ENCODE results near the gene TAMALIN. TPM values are rescaled to one million over a fixed set of nuclear protein-coding genes. Genes with fewer than 3 reads are reported as not detected.

The TAMALIN gene
- total RNA-seq, 1 experiment from 2014 or later = not detected

- Mint-ChIP-seq H3K27ac (ENCODE audit: unreplicated experiment) (no peak overlapping the region), H3K4me1 (ENCODE audit: low read depth, unreplicated experiment) (no peaks in the 10 kb centered on the region), H3K9me3 (ENCODE audit: low read depth, unreplicated experiment) (no peaks in the 10 kb centered on the region), H3K4me3 (ENCODE audit: low read depth, unreplicated experiment) (peak overlapping the region; percentile 74), H3K27me3 (ENCODE audit: unreplicated experiment) (no peaks in the 10 kb centered on the region), H3K36me3 (ENCODE audit: insufficient read depth, unreplicated experiment) (peaks cover 29% of the 10 kb centered on the region)
- TF ChIP-seq CTCF (IDR thresholded peaks at IDR 0.05; ENCODE audit: unreplicated experiment) = no peak
- no peak for DNase-seq
- TSS peak; percentile 76 for BruUV-seq (replicated peaks)
- intact Hi-C loops (cut with micrococcal nuclease; ENCODE audit: unreplicated experiment) = no loop called here
- CTCF ChIA-PET = interaction anchor here (1.0 kb wide), 1 partner anchor 13 kb away, joined by 3 read pairs; the partner anchor contains the start of gene NR4A1
These were observed 31.7 kb downstream of the TAMALIN start for GRCh38 chr12:52038447-52038846.

GRCh38 chr12:52041035-52041434 lies 34.3 kb downstream of the TAMALIN start:
- H3K4me1 Mint-ChIP-seq (ENCODE audit: low read depth, unreplicated experiment) = no peaks in the 10 kb centered on the region
- H3K4me3 Mint-ChIP-seq (ENCODE audit: low read depth, unreplicated experiment) = no peak overlapping the region
- BruUV-seq (replicated peaks) = no TSS peak
- no peak for DNase-seq
- TF ChIP-seq CTCF (IDR thresholded peaks at IDR 0.05; ENCODE audit: unreplicated experiment) = no peak
- no peak overlapping the region for H3K27ac Mint-ChIP-seq (ENCODE audit: unreplicated experiment)
- no peaks in the 10 kb centered on the region for H3K27me3 Mint-ChIP-seq (ENCODE audit: unreplicated experiment)
- intact Hi-C loops (cut with micrococcal nuclease; ENCODE audit: unreplicated experiment) = no loop called here
- CTCF ChIA-PET = no interaction called here
- H3K36me3 Mint-ChIP-seq (ENCODE audit: insufficient read depth, unreplicated experiment) = peaks cover 38% of the 10 kb centered on the region
- no peaks in the 10 kb centered on the region for H3K9me3 Mint-ChIP-seq (ENCODE audit: low read depth, unreplicated experiment)

- no peaks in the 10 kb centered on the region for H3K9me3 Mint-ChIP-seq (ENCODE audit: low read depth, unreplicated experiment)
- peaks cover 38% of the 10 kb centered on the region for H3K36me3 Mint-ChIP-seq (ENCODE audit: insufficient read depth, unreplicated experiment)
- BruUV-seq (replicated peaks) = no TSS peak
- H3K27me3 Mint-ChIP-seq (ENCODE audit: unreplicated experiment) = no peaks in the 10 kb centered on the region
- CTCF ChIA-PET = no interaction called here
- no peak for DNase-seq
- TF ChIP-seq CTCF (IDR thresholded peaks at IDR 0.05; ENCODE audit: unreplicated experiment) = no peak
- no peak overlapping the region for H3K4me3 Mint-ChIP-seq (ENCODE audit: low read depth, unreplicated experiment)
- no peaks in the 10 kb centered on the region for H3K4me1 Mint-ChIP-seq (ENCODE audit: low read depth, unreplicated experiment)
- no peak overlapping the region for H3K27ac Mint-ChIP-seq (ENCODE audit: unreplicated experiment)
- intact Hi-C loops (cut with micrococcal nuclease; ENCODE audit: unreplicated experiment) = no loop called here
These were observed 35.0 kb downstream of the TAMALIN start for GRCh38 chr12:52041695-52042123.

GRCh38 chr12:52042706-52043385 lies 36.1 kb downstream of the TAMALIN start:
- BruUV-seq (replicated peaks) = no TSS peak
- no peak overlapping the region for H3K27ac Mint-ChIP-seq (ENCODE audit: unreplicated experiment)
- H3K4me1 Mint-ChIP-seq (ENCODE audit: low read depth, unreplicated experiment) = no peaks in the 10 kb centered on the region
- H3K36me3 Mint-ChIP-seq (ENCODE audit: insufficient read depth, unreplicated experiment) = peaks cover 29% of the 10 kb centered on the region
- intact Hi-C loops (cut with micrococcal nuclease; ENCODE audit: unreplicated experiment) = no loop called here
- no peak for TF ChIP-seq CTCF (IDR thresholded peaks at IDR 0.05; ENCODE audit: unreplicated experiment)
- no peak for DNase-seq
- no peaks in the 10 kb centered on the region for H3K9me3 Mint-ChIP-seq (ENCODE audit: low read depth, unreplicated experiment)
- H3K27me3 Mint-ChIP-seq (ENCODE audit: unreplicated experiment) = no peaks in the 10 kb centered on the region
- H3K4me3 Mint-ChIP-seq (ENCODE audit: low read depth, unreplicated experiment) = no peak overlapping the region
- CTCF ChIA-PET = no interaction called here
